Motor neuron (in vitro differentiated cells): Measurements from ENCODE around the gene ARIH2. TPM values are rescaled to one million over a fixed set of nuclear protein-coding genes. Genes with fewer than 3 reads are reported as not detected.

Experiments used
- ATAC-seq, 8 experiments: fragments of 200-7000 bp; cut with Tn5 transposase; replicated peaks in 6 of 8; 2 replicates each; pipeline ENCODE4 v1.8.0; 2021; ENCODE audit warnings: mild to moderate bottlenecking in 8 of 8, moderate library complexity in 8 of 8
- H3K27ac ChIP-seq, 2 donors: fragments of 250-450 bp; sonication (Bioruptor Pico); 2 replicates each; pipeline ENCODE4 v1.9.0; 2021; ENCODE audit warnings: antibody characterized with exemption in 2 of 2, mild to moderate bottlenecking in 2 of 2, moderate library complexity in 1 of 2
- H3K4me1 ChIP-seq, 2 donors: fragments of 250-450 bp; sonication (Bioruptor Pico); replicated peaks in 1 of 2; 2 replicates each; pipeline ENCODE4 v1.6.1; 2021; ENCODE audit warnings: antibody characterized with exemption in 2 of 2, mild to moderate bottlenecking in 2 of 2, moderate library complexity in 1 of 2
- H3K4me3 ChIP-seq, 5 donors: fragments of 250-450 bp; sonication (Bioruptor Pico); 2 replicates each; pipeline ENCODE4 v1.9.0; 2021; ENCODE audit warnings: antibody characterized with exemption in 5 of 5, mild to moderate bottlenecking in 5 of 5, moderate library complexity in 4 of 5
- WGBS, 10 experiments: fragments of 450-650 bp; shearing (Covaris generic); methylation state at CpG; one replicate each; pipeline ENCODE4 v1.0.0; 2022; 5-methylcytosine and 5-hydroxymethylcytosine counted together
- in situ Hi-C, 9 experiments: fragments of 400-800 bp; cut with MboI; loops; one replicate each; pipeline ENCODE4 v1.15.0; 2021; ENCODE audit warnings: low sequenced_read_pairs in 9 of 9, low pct_unique_long_range_greater_than_20kb in 2 of 9; ENCODE audit not compliant: unreplicated experiment in 9 of 9
- total RNA-seq, 8 experiments: library from RNA; unstranded; fragments of 300-600 nt; gene quantifications; 2 replicates each; pipeline versions ENCODE4 v1.2.3 to v1.2.4, GENCODE V29; 2022

The ARIH2 gene
- total RNA-seq, 8 experiments from 2014 or later = 42.4 to 111 (median 68.1) TPM

DNA sequence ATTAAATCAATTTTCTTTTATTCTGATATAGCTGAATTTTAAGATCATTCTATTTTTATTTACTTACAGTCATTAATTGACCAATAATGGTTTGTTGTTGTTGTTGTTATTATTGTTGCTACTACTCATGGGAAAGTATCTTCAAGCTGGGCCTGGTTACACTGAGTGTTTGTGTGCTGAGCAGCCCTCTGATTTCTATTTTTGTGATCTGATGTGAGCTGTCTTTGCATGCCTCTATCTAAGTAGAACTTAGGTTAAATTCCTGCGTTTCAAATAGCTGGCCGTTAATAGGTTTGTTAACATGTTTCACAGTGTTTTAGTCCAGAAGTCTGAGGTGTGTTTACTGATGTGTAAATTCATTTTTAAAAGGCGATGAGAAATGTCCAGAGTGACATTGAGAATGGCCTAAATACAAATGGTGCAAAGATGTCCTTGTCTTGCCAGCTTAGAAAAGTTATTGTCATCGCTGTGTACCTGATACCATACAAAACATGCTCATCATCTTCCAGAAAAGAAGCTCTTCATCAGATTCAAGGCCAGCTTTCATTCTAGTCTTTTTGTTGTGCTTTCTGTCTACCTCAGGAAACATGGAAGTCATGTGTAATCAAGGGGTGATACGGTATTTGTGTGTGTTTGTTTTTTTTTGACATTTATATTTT, 15.8 kb downstream of the ARIH2 start:
- H3K4me1 ChIP-seq = no peaks in the 10 kb centered on the region
- no peak overlapping the region for H3K27ac ChIP-seq
- no peak overlapping the region for H3K4me3 ChIP-seq
- no peak for ATAC-seq
- 86 to 100% (median 97%) methylated on average over 1 to 5 of the region's 5 CpGs for WGBS, 10 experiments
- in situ Hi-C loops = no loop called here

DNA sequence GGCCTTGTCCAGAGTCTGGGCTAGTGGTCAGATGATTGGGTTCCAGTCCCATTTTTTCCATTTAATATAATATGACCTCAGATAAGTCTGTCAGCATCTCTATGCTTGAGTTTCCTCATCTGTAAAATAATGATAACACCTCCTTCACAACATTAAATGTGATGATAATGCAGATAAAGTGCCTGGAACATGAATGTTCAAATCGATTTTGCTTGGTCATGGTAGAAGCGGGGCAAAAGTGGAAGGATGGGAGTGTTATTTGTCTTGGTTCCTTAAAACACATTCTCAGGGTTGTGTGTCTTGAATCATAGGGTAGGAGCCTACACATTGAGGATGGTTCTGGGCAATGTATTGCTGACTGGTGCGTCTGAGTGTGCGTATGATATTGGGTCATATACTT, 16.9 kb downstream of the ARIH2 start:
- no peak for ATAC-seq
- Histone ChIP-seq H3K4me3 (no peak overlapping the region), H3K4me1 (no peaks in the 10 kb centered on the region), H3K27ac (no peak overlapping the region)
- WGBS, 10 experiments = 94 to 100% (median 99%) methylated on average over 1 to 4 of the region's 4 CpGs; no CpG with 5 or more reads in 2 of the 10 experiments
- in situ Hi-C loops = no loop called here

DNA sequence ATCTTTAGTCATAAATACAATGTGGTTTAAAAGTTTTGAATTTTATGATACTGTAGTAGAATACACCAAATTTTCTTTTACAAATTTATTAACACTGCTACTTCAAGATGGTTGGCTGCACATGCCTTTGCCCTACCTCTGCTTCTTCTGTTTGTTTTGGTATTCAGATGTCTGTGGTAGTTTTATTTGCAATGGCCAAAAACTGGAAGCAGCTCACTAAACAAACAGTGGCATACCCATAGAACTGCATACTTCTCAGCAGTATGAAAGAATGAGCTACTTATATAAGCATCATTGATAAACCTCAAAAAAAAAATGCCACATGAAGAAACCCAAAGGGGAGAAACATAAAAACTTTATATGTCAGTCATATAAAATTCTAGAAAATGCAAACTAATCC, 19.5 kb downstream of the ARIH2 start:
- H3K4me1 ChIP-seq = no peaks in the 10 kb centered on the region
- no peak overlapping the region for H3K4me3 ChIP-seq
- ATAC-seq = peak in 3 of 8 experiments; percentile 16 to 33 (median 25)
- in situ Hi-C loops = no loop called here
- H3K27ac ChIP-seq = no peak overlapping the region

DNA sequence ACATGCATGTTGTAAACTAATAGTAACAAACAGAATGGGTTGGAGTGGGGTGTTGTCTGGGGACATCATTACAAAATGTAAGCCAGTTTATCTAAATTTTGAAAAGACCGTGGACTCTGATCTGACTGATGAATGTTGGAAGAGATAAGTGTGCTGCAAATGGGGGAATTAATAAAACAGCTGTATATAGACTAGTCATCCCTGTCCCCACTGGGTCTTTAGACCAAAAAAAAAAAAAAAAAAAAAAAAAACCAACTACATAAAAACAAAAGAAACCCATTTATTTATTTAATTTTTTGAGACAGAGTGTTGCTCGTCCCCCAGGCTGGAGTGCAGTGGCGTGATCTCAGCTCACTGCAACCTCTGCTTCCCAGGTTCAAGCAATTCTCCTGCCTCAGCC, 20.0 kb downstream of the ARIH2 start:
- Histone ChIP-seq H3K4me1 (no peaks in the 10 kb centered on the region), H3K27ac (no peak overlapping the region), H3K4me3 (no peak overlapping the region)
- peak in 1 of 8 experiments; percentile 46 for ATAC-seq
- in situ Hi-C loops = no loop called here
- 88 to 100% (median 100%) methylated on average over 1 to 3 of the region's 3 CpGs for WGBS, 10 experiments

DNA sequence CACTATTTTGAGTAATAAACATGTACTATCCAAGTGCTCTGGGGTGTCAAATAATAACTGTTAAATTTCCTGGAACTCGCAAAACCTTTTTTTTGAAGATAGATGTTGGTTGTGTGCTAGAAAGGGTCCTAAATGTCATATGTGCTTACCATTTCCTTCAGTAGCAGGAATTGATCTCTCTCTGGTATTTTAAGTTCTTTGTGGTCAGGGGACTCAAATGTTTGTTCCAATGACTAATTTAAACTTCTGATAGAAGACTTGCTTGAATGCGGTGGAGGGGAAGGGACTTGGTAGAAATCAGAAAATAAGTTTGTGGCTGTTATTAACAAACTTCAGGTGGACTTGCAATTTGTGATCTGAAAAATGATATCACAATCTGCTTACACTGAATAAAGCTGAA, 26.8 kb downstream of the ARIH2 start:
- ATAC-seq = no peak
- in situ Hi-C loops = no loop called here
- Histone ChIP-seq H3K4me1 (no peaks in the 10 kb centered on the region), H3K4me3 (no peak overlapping the region), H3K27ac (no peak overlapping the region)
- 83 to 100% (median 100%) methylated on average over 1 to 2 of the region's 2 CpGs; no CpG with 5 or more reads in 2 of the 10 experiments for WGBS, 10 experiments

DNA sequence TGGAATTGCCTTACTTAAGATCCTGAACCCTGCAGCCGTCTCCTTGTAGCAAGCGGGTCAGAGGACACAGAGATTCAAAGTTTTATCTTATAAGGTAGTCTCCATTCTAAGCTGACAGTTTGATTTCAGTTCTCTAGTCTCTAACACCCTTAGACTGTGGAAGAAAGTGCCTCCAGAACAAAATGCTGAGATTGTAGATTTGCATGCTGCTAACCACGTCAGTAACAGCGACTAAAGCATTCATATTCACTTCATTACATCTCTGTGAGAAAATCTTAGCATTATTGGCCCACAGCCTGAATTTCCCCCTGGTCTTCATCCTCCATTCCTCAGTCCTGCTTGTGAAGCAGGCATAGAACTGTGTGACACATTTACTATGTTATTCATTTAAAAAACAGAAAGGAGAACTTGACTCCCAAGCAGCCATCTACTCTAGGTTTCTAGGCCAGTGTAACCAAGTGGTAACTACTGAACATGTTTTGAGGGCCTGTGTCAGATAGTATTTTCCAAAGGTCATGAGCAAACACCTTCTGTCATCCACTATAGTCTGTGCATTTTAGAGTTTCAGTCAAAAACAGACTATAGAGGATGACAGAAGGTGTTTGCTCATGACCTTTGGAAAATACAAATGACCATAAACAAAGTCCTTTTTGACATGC, 27.4 kb downstream of the ARIH2 start:
- no peaks in the 10 kb centered on the region for H3K4me1 ChIP-seq
- WGBS, 10 experiments = 22 to 100% (median 68%) methylated on average over 2 to 4 of the region's 4 CpGs; no CpG with 5 or more reads in 2 of the 10 experiments
- peak in 4 of 8 experiments; percentile 45 to 89 (median 70) for ATAC-seq
- in situ Hi-C loops = no loop called here
- H3K4me3 ChIP-seq = no peak overlapping the region
- no peak overlapping the region for H3K27ac ChIP-seq

DNA sequence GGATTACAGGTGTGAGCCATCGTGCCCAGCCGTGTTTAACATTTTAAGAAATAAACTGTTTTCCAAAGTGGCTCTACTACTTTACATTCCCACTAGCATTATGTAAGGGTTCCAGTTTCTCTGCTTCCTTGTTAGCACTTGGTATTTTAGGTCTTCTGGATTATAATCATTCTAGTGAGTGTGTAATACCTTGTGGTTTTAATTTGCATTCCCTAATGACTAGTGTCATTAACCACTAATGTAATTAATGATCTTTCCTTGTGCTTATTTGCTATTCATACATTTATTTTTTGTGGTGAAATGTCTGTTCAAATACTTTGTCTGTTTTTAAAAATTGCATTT, 30.7 kb downstream of the ARIH2 start:
- Histone ChIP-seq H3K27ac (no peak overlapping the region), H3K4me3 (no peak overlapping the region), H3K4me1 (no peaks in the 10 kb centered on the region)
- ATAC-seq = no peak
- in situ Hi-C loops = no loop called here
- WGBS, 10 experiments = 79 to 83% methylated on average over 2 of the region's 2 CpGs; no CpG with 5 or more reads in 8 of the 10 experiments

DNA sequence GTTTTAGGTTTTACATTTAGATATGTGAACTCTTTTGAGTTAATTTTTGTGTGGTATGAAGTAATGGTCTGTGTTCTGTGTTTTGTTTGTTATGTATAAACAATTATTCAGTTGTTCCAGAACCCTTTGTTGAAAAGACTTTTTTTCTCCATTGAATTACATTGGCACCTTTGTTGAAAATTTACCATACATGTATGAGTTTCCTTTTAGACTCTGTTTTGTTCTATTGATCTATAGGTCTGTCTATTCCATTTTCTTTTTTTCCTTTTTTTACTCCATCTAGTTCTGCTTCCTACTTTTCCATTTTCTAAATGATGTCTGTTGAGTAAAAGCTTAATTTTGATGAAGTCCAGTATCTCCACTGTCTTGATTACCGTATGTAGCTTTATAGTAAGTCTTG, 31.4 kb downstream of the ARIH2 start:
- 71 to 100% (median 89%) methylated on average over 1 of the region's 1 CpG; no CpG with 5 or more reads in 2 of the 10 experiments for WGBS, 10 experiments
- Histone ChIP-seq H3K4me3 (no peak overlapping the region), H3K27ac (no peak overlapping the region), H3K4me1 (no peaks in the 10 kb centered on the region)
- in situ Hi-C loops = no loop called here
- ATAC-seq = no peak

DNA sequence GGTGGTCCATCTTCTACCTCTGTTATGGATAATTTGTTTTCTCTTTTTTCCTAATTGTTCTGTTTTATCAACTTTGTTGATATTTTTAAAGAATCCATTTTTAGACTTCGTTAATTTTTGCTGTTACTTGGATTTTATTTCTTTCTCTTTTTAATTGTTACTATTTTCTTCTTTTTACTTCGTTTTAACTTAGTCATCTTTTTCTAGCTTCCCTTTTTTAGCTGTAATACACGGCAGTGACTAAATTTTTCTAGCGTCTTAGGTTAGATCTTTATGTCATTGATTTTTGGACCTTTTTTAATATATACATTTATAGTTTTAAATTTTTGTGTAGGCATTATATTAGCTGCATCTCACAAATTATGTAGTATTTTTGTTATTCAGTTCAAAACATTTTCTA, 33.1 kb downstream of the ARIH2 start:
- in situ Hi-C loops = no loop called here
- Histone ChIP-seq H3K27ac (no peak overlapping the region), H3K4me1 (no peaks in the 10 kb centered on the region), H3K4me3 (no peak overlapping the region)
- 80 to 100% (median 97%) methylated on average over 2 to 4 of the region's 4 CpGs for WGBS, 10 experiments
- no peak for ATAC-seq

DNA sequence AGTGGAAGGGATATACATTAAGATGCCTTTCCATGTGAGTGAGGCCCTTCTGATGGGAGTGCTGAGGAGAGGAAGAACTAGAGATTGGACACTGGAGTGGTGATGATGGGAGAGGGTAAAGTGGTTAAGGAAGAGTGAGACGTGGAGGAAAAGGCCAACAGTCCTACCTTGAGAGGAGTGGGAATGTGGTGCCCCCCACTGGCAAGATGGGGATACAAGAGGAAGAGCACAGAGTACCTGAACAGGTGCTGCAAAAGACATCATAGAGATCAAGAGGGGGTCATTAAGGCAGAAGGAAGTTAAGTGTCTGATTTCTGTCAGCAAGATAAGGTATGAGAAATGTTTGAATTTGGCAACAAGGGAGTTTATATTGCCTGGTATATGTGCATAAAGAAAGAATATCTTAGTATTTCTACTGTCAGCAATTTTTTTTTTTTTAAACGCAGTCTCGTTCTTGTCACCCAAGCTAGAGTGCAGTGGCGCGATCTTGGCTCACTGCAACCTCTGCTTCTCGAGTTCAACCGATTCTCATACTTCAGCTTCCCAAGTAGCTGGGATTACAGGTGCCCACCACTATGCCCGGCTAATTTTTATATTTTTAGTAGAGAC, 34.0 kb downstream of the ARIH2 start:
- no peak overlapping the region for H3K4me3 ChIP-seq
- WGBS, 10 experiments = 60 to 100% (median 91%) methylated on average over 1 to 8 of the region's 8 CpGs
- no peak overlapping the region for H3K27ac ChIP-seq
- no peaks in the 10 kb centered on the region for H3K4me1 ChIP-seq
- ATAC-seq = peak in 3 of 8 experiments; percentile 33 to 42 (median 39)
- in situ Hi-C loops = no loop called here

DNA sequence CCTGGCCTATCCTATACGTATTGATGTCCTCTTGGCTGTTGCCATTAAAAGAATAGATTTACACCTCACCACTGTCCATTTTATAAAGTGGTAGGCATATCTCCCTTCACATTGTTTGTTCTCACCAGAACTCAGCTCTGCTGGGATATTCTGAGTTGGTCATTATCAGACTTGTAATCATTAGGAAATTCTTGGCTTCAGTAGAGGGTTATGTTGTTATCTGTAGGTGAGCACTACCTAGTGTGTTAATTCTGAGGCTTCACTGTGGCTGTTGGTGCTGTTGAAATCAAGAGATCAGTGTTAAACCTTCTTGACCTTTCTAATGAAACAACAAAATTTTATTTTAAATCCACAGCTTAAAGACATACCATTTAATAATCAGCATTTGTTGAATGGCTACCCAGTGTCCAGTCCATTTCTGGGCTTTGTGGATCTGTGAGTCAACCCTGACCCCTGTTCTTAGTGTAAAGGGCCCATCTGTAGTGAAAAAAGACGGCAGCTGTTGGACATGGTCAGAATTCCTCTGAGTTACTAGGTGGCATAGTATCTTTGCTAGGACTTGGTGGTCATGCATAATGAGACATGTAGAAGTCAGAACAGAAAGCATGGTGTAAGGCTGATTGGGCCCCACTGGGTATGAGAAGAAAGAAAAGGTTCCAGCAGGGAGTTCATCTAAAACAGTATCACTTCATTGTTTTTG, 38.5 kb downstream of the ARIH2 start:
- Histone ChIP-seq H3K4me1 (no peaks in the 10 kb centered on the region), H3K27ac (no peak overlapping the region), H3K4me3 (no peak overlapping the region)
- ATAC-seq = no peak
- WGBS, 10 experiments = 64 to 90% (median 90%) methylated on average over 1 to 2 of the region's 2 CpGs; no CpG with 5 or more reads in 6 of the 10 experiments
- in situ Hi-C loops = no loop called here

DNA sequence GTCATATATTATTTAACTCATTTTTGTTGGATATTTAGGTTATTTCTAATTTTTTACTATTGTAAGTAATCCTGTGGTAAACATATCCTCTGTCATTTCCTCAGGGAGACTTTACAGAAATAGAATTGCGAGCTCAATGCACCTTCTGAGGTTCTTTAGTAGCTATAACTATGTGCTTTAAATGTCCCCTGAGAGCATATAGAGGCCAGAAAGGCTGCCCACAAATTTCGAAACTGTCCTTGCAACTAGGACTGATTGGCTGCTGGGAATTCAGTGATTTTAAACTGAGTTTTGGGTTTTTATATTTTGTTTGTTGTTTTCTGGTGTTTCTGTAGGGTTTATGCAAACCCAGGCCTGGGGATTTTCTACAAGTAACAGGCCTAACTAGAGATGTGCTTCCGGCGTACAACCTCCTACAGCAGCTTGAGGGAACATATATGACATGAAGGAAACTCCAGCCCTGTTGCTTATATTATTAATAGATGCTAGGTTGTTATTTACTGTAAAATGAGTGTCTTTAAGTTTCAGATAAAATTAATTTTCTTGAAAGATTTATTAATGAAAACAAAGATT, 42.3 kb downstream of the ARIH2 start:
- ATAC-seq = no peak
- WGBS, 10 experiments = 63 to 100% (median 83%) methylated on average over 2 to 4 of the region's 4 CpGs; no CpG with 5 or more reads in 1 of the 10 experiments
- in situ Hi-C loops = no loop called here
- no peak overlapping the region for H3K4me3 ChIP-seq
- no peaks in the 10 kb centered on the region for H3K4me1 ChIP-seq
- H3K27ac ChIP-seq = no peak overlapping the region

DNA sequence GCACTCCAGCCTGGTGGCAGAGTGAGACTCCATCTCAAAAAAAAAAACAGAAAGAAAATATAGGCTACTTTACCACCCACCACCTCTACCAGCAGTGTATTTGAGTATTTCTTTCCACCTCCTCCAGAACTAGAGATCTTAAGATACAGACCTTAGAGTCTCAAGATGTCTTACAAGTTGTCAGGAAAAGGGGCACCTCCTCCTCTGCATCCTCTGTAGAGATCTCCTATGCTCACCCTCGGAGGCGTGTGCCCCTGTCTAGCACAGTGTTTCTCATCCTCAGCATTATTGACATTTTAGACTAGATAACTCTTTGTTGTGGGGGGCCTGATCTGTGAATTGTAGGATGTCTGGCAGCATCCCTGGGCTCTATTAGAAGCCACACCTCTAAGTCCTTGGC, 43.7 kb downstream of the ARIH2 start:
- 80 to 100% (median 90%) methylated on average over 2 of the region's 2 CpGs; no CpG with 5 or more reads in 7 of the 10 experiments for WGBS, 10 experiments
- Histone ChIP-seq H3K4me3 (no peak overlapping the region), H3K27ac (no peak overlapping the region), H3K4me1 (no peaks in the 10 kb centered on the region)
- in situ Hi-C loops = no loop called here
- no peak for ATAC-seq
